Smooth muscle cell (in vitro differentiated cells): ENCODE measurements around the gene ATG7. TPM values are rescaled to one million over a fixed set of nuclear protein-coding genes. Genes with fewer than 3 reads are reported as not detected.

Experiments
- DNase-seq: peaks from one replicate; lab custom pipeline; 2025; ENCODE audit not compliant: unreplicated experiment; lab: John Stamatoyannopoulos, UW
- H2AFZ ChIP-seq: fragments of 200-600 bp; sonication (generic); 2 replicates; pipeline ENCODE4 v1.6.0; 2016; ENCODE audit warnings: antibody characterized with exemption, low read depth, mild to moderate bottlenecking
- H3F3A ChIP-seq: fragments of 200-600 bp; sonication (generic); 2 replicates; pipeline ENCODE4 v1.6.0; 2017; ENCODE audit warnings: antibody characterized with exemption, low read depth
- H3K27ac ChIP-seq: fragments of 200-600 bp; sonication (generic); 2 replicates; pipeline ENCODE4 v1.5.1; 2016; ENCODE audit warnings: low read depth, mild to moderate bottlenecking
- H3K27me3 ChIP-seq: fragments of 200-600 bp; sonication (generic); 2 replicates; pipeline ENCODE4 v1.6.1; 2016; ENCODE audit warnings: low read depth, mild to moderate bottlenecking
- H3K36me3 ChIP-seq: fragments of 200-600 bp; sonication (generic); 2 replicates; pipeline ENCODE4 v1.5.1; 2016; ENCODE audit warnings: low read depth
- H3K4me1 ChIP-seq: fragments of 200-600 bp; sonication (generic); 2 replicates; pipeline ENCODE4 v1.5.1; 2016; ENCODE audit warnings: low read depth
- H3K4me2 ChIP-seq: fragments of 200-600 bp; sonication (generic); 2 replicates; pipeline ENCODE4 v1.6.0; 2016; ENCODE audit warnings: mild to moderate bottlenecking
- H3K4me3 ChIP-seq: fragments of 200-600 bp; sonication (generic); 2 replicates; pipeline ENCODE4 v1.5.1; 2016; ENCODE audit warnings: mild to moderate bottlenecking
- H3K79me2 ChIP-seq: fragments of 200-600 bp; sonication (generic); 2 replicates; pipeline ENCODE4 v1.6.0; 2016; ENCODE audit warnings: low read depth, mild to moderate bottlenecking
- H3K9ac ChIP-seq: fragments of 200-600 bp; sonication (generic); 2 replicates; pipeline ENCODE4 v1.6.0; 2016; ENCODE audit warnings: low read depth
- H3K9me3 ChIP-seq: fragments of 200-600 bp; sonication (generic); replicated peaks from 2 replicates; pipeline ENCODE4 v1.5.1; 2016; ENCODE audit warnings: low read depth
- H4K20me1 ChIP-seq: fragments of 200-600 bp; sonication (generic); 2 replicates; pipeline ENCODE4 v1.6.0; 2016; ENCODE audit warnings: low read depth
- CTCF ChIP-seq: fragments of 200-600 bp; sonication (generic); IDR thresholded peaks from 2 replicates; pipeline ENCODE4 v1.5.1; 2017; ENCODE audit warnings: borderline replicate concordance, mild to moderate bottlenecking, antibody characterized with exemption; ENCODE audit not compliant: insufficient read depth, poor library complexity, severe bottlenecking
- WGBS: methylation state at CpG from one replicate; pipeline ENCODE4 v1.1.7; 2016; ENCODE audit warnings: low lambda C conversion rate; 5-methylcytosine and 5-hydroxymethylcytosine counted together
- polyA plus RNA-seq: library from polyadenylated mRNA; unstranded; fragments of >200 nt; fragmentation: Nextera tagmentation; extraction: Ambion mirVana; gene quantifications from 2 replicates; pipeline ENCODE4 v1.2.1, GENCODE V29; 2016
- total RNA-seq: library from RNA; depleted of rRNA; stranded (reverse); fragments of >200 nt; gene quantifications from 2 replicates; pipeline ENCODE4 v1.2.3, GENCODE V29; 2014

Gene ATG7
- total and polyA plus RNA-seq, 2 experiments from 2014 or later = 19.4 to 40.3 TPM

- H3K9ac ChIP-seq = no peak overlapping the region
- H4K20me1 ChIP-seq = no peaks in the 10 kb centered on the region
- peaks cover 8% of the 10 kb centered on the region for H3F3A ChIP-seq
- no peaks in the 10 kb centered on the region for H3K27me3 ChIP-seq
- DNase-seq = no peak
- no peak for TF ChIP-seq CTCF
- no peaks in the 10 kb centered on the region for H3K79me2 ChIP-seq
- H3K4me2 ChIP-seq = no peak overlapping the region
- 100% methylated on average over 7 of the region's 7 CpGs for WGBS
- peaks cover 7% of the 10 kb centered on the region for H3K4me1 ChIP-seq
- no peak overlapping the region for H3K4me3 ChIP-seq
- no peaks in the 10 kb centered on the region for H3K36me3 ChIP-seq
- H3K27ac ChIP-seq = no peak overlapping the region
- no peak overlapping the region for H2AFZ ChIP-seq
- no peaks in the 10 kb centered on the region for H3K9me3 ChIP-seq
Measured at GRCh38 chr3:11534793-11535101, 262.6 kb downstream of the ATG7 start.

- Histone ChIP-seq H3F3A (peaks cover 6% of the 10 kb centered on the region), H3K36me3 (no peaks in the 10 kb centered on the region), H3K4me2 (no peak overlapping the region), H3K9me3 (no peaks in the 10 kb centered on the region), H3K27me3 (no peaks in the 10 kb centered on the region), H3K27ac (no peak overlapping the region), H3K79me2 (no peaks in the 10 kb centered on the region), H2AFZ (no peak overlapping the region), H3K4me1 (peaks cover 5% of the 10 kb centered on the region), H3K4me3 (no peak overlapping the region), H3K9ac (no peak overlapping the region), H4K20me1 (no peaks in the 10 kb centered on the region)
- WGBS = 94% methylated on average over 13 of the region's 13 CpGs
- no peak for TF ChIP-seq CTCF
- no peak for DNase-seq
Measured at GRCh38 chr3:11535243-11535960, 263.2 kb downstream of the ATG7 start.

- Histone ChIP-seq H3K4me1 (peaks cover 5% of the 10 kb centered on the region), H3K79me2 (no peaks in the 10 kb centered on the region), H3K27ac (no peak overlapping the region), H3K9ac (no peak overlapping the region), H3K4me3 (no peak overlapping the region), H4K20me1 (no peaks in the 10 kb centered on the region), H3K9me3 (no peaks in the 10 kb centered on the region), H3K4me2 (no peak overlapping the region), H3K27me3 (no peaks in the 10 kb centered on the region), H3F3A (no peaks in the 10 kb centered on the region), H2AFZ (no peak overlapping the region), H3K36me3 (no peaks in the 10 kb centered on the region)
- 90% methylated on average over 23 of the region's 23 CpGs for WGBS
- no peak for DNase-seq
- TF ChIP-seq CTCF = no peak
Measured at GRCh38 chr3:11536132-11536935, 264.1 kb downstream of the ATG7 start.
